Skeletal muscle tissue (tissue), 4 donors: ENCODE measurements around the gene LDB3. TPM values are rescaled to one million over a fixed set of nuclear protein-coding genes. Genes with fewer than 3 reads are reported as not detected.

ENCODE experiments used
- H3K27ac ChIP-seq: one replicate; pipeline ENCODE4 v1.7.0; 2013; ENCODE audit warnings: mild to moderate bottlenecking, low read depth, low read length, inconsistent platforms
- H3K27me3 ChIP-seq, 3 donors: one replicate each; pipeline ENCODE4 v1.7.0; 2013; ENCODE audit warnings: low read length in 3 of 3; ENCODE audit not compliant: control insufficient read depth in 3 of 3, insufficient read depth in 3 of 3
- H3K36me3 ChIP-seq, 3 donors: one replicate each; pipeline ENCODE4 v1.7.0; 2013; ENCODE audit warnings: low read length in 3 of 3; ENCODE audit not compliant: control insufficient read depth in 3 of 3, insufficient read depth in 3 of 3
- H3K4me1 ChIP-seq, 3 donors: one replicate each; pipeline ENCODE4 v1.7.0; 2013; ENCODE audit warnings: low read length in 3 of 3, mild to moderate bottlenecking in 3 of 3; ENCODE audit not compliant: control insufficient read depth in 3 of 3, insufficient read depth in 3 of 3
- H3K4me3 ChIP-seq, 3 donors: one replicate each; pipeline ENCODE4 v1.7.0; 2013; ENCODE audit warnings: low read length in 3 of 3
- H3K9ac ChIP-seq, 3 donors: one replicate each; pipeline ENCODE4 v1.7.0; 2013; ENCODE audit warnings: low read length in 3 of 3, mild to moderate bottlenecking in 3 of 3, moderate library complexity in 2 of 3, low read depth in 1 of 3
- H3K9me3 ChIP-seq, 3 donors: one replicate each; pipeline ENCODE4 v1.7.0; 2013; ENCODE audit warnings: low read length in 3 of 3; ENCODE audit not compliant: control insufficient read depth in 3 of 3
- total RNA-seq: library from RNA; depleted of rRNA; stranded (reverse); fragments of >200 nt; gene quantifications from one replicate; pipeline ENCODE4 v1.2.3, GENCODE V29; 2014
- donor health status: Osteomylitis.

LDB3 gene
- total RNA-seq, 1 donor from 2014 or later: 87.7 TPM

GRCh38 chr10:86775870-86776180 lies 107.5 kb downstream of the LDB3 start:
- Histone ChIP-seq H3K27ac (no peak overlapping the region), H3K4me1 (peaks cover 4 to 15% (median 14%) of the 10 kb centered on the region in 3 donors)

GRCh38 chr10:86779220-86780017 lies 111.1 kb downstream of the LDB3 start:
- H3K27me3 ChIP-seq: no peaks in the 10 kb centered on the region
- H3K4me1 ChIP-seq: peaks cover 9 to 22% (median 20%) of the 10 kb centered on the region in 3 donors
- no peaks in the 10 kb centered on the region for H3K9me3 ChIP-seq
- no peaks in the 10 kb centered on the region for H3K36me3 ChIP-seq
- no peak overlapping the region for H3K9ac ChIP-seq
- no peak overlapping the region for H3K27ac ChIP-seq
- no peak overlapping the region for H3K4me3 ChIP-seq

More at GRCh38 chr10:86775870-86776180, 107.5 kb downstream of the LDB3 start:
- Histone ChIP-seq H3K4me3 (no peak overlapping the region), H3K27me3 (no peaks in the 10 kb centered on the region), H3K9ac (peak overlapping the region in 1 of 3 donors; percentile 47), H3K36me3 (no peaks in the 10 kb centered on the region), H3K9me3 (no peaks in the 10 kb centered on the region)

- H3K27ac ChIP-seq: peak overlapping the region; percentile 67
- no peaks in the 10 kb centered on the region for H3K36me3 ChIP-seq
- H3K9ac ChIP-seq: peak overlapping the region in 1 of 3 donors; percentile 9
- H3K4me3 ChIP-seq: peak overlapping the region in 1 of 3 donors; percentile 12
- no peaks in the 10 kb centered on the region for H3K9me3 ChIP-seq
- H3K27me3 ChIP-seq: no peaks in the 10 kb centered on the region
- peaks cover 25 to 31% (median 27%) of the 10 kb centered on the region in 3 donors for H3K4me1 ChIP-seq
These were observed 114.5 kb downstream of the LDB3 start for GRCh38 chr10:86782701-86783418.

GRCh38 chr10:86785037-86785436 lies 116.7 kb downstream of the LDB3 start:
- H3K27ac ChIP-seq: no peak overlapping the region
- no peak overlapping the region for H3K4me3 ChIP-seq
- H3K27me3 ChIP-seq: no peaks in the 10 kb centered on the region
- H3K9me3 ChIP-seq: no peaks in the 10 kb centered on the region
- no peaks in the 10 kb centered on the region for H3K36me3 ChIP-seq
- no peak overlapping the region for H3K9ac ChIP-seq
- H3K4me1 ChIP-seq: peaks cover 25 to 28% (median 27%) of the 10 kb centered on the region in 3 donors

Other genes with a start within 250 kb of the LDB3 start
- gene WAPL, start 146.7 kb upstream of the LDB3 start, total RNA-seq: 45.4 TPM
- not detected for gene OPN4, start 14.0 kb upstream of the LDB3 start, total RNA-seq
- gene BMPR1A, start 88.1 kb downstream of the LDB3 start, total RNA-seq: 42.3 TPM